HG03439 (cell line): ENCODE data around the gene RBM38.

ENCODE experiments used
- ATAC-seq: cut with Tn5 transposase; IDR thresholded peaks from one replicate; pipeline ENCODE4 v1.9.1; 2021; ENCODE audit warnings: mild to moderate bottlenecking, moderate library complexity; ENCODE audit not compliant: unreplicated experiment

Gene RBM38

GRCh38 chr20:57448764-57449354 is 57.7 kb downstream of the RBM38 start:
- no peak for ATAC-seq

DNA sequence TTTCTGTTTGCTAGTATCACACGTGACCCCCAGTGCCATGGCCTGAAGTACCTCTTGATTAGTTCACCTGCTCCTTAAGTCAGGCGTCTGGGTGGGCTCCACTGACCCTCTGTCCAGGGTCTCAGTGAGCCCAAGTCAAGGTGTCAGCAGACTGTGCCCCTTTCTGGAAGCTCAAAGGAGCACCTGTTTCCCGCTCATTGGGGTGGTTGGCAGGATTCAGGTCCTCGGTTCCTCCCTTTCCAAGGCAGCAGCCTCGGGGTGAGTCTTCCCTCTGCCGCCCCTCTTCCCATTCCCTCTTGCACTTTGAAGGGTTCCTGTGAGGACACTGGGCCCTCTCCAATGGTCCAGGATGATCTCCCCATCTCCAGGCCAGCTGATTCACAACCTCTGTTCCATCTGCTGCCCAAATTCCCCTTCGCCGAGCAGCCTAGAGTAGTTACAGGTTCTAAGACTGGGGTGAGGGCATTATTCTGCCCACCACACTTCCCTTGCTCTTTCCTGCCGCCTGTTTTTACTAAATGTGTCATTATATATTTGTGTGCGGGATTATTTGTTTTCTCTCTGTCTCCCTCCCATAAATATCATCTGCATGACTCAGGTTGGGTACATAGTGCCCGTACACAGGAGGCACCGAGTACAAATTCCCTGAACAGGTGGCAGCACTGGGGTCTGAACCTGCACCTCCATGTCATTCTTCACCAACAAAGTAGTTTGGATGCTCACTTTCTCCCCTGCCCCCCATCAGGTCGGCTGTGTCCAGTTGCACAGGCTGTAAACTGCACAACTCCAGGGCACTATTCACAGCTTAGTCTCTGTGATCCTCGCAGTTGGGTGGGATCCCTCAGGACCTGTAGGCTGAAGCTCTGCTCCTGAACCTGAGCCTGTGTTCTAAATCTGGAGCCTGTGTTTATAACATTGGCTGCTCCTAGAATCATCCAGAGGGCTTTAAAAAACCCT is 58.5 kb downstream of the RBM38 start:
- ATAC-seq, result no peak

DNA sequence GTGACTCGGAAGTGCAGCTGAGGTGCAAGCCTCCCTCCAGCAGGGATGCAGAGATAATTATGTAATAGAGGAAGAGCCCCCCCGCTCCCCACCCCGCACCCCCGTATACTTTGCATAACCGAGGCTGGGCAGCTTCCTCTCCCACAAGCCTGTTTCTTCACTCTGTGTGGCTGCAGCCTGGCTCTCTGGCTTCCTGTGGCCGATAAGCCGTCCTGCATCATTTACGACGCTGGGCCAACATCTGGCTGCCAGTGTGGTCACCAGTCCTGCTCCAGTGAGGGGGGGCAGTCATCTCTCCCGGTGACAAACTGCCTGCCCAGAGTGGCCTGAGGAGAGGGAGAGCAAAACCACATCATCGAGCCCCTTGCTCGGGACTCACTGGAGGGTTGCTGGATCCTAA is 59.2 kb downstream of the RBM38 start:
- peak; percentile 70 for ATAC-seq

- peak; percentile 23 for ATAC-seq
Measured at GRCh38 chr20:57450931-57451330, 59.7 kb downstream of the RBM38 start.

GRCh38 chr20:57451431-57451794 is 60.2 kb downstream of the RBM38 start:
- no peak for ATAC-seq

DNA sequence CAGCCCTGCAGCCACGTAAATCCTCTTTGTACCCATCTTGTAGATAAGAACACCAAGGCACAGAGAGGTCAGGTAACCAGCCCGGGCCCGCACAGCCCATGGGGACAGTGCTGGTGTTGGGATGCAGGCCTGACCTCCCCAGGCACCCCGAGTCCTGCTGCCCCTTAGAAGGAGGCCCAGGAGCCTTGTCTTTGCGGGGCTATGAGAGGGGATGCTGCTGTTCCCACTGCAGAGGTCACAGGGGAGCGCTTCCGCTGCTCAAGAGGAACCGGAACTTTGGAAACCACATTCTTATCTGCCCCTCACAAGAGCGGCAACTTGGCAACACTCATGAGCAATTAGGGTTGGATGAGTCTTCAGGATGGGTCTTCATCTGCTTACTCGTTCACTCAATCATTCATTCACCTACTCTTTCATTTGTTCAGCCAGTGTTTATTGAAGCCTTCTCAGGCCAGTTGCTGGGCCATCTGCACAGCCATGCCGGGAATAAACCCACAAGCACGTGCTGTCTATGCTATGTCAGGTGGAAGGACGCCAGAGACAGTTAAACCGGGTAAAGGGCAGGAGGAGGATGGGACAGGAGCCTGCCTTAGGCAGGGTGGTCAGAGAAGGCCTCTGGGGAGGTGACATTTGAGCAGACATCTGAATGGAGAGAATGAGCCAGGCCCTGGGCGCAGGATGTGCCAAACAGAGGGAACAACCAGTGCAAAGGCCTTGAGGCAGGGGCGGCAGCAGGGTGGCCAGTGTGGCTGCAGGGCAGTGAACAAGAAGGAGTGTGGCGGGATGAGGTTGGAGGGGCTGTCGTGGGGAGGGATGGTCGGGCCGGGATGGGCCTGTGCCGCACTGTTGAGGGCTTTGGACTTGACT is 60.8 kb downstream of the RBM38 start:
- ATAC-seq, result no peak

DNA sequence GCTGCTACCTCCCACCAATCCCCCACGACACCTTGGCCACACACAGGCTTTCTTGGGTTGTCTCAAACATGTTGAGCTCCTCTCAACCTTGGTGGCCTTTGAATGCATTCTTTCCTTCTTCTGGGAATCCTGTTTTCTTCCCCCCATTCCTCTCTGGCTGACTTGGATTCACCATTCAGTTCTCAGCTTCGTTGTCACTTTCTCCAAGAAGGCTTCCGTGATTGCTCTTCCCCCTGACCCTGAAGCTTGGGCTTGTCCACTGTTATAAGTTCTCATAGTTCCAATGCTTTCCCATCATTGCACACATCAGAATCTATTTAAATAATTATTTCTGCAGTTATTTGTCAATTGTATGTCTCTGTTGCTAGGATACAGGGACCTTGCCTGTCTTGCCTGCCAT is 64.2 kb downstream of the RBM38 start:
- ATAC-seq, result no peak

DNA sequence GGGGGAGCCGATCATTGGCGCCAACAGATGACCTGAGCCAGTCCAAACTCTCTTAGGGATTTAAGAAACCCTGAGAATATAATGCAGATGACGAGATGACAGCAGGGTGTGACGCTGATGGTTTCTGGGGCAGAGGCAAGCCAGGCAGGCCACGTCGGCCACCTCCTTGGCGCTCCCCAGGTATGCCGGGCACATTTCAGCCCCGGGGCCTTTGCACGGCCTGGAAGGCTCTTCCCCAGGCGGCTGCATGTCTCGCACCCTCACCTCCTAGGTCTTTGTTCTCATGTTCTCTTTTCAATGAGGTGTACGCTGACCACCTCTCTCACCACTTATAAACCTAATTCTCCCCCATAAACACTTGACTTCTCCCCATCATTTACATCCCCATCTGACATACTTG is 64.9 kb downstream of the RBM38 start:
- ATAC-seq, result no peak

GRCh38 chr20:57457243-57458095 is 66.3 kb downstream of the RBM38 start:
- no peak for ATAC-seq

DNA sequence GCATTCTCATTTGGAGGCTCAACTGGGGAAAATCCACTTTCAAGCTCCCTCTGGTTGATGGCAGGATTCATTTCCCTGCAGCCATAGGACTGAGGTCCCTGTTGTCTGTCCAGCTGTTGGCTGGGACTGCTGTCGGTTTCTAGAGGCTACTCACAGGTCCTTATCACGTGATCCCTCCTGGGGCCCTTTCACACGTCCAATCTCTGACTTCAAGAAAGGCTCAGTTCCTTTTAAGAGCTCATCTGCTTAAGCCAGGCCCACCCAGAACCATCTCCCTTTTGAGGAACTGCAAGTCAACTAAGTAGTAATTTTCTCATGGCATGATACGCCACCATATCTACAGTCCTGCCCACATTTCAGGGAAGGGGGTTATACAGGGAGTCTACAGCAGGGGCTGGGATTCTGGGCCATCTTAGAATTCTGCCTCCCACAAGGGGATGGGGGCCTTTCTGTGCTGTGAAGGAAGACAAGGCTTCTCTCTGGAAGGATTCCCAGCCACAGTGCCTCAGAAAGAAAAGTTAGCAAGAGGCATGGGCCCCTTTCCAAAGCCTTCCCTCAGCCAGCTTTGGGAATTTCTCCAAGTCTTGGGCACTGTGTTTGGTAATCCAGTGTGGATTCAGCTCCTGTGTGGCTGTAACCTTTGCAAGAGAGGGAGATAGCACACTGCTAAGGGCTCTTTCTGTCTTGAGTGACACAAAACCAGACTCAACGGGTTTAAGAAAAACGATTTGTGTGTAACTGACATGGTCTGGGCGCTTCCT is 67.4 kb downstream of the RBM38 start:
- no peak for ATAC-seq
